Osteoblast (primary cell): ENCODE data around the gene CEP290. TPM values are rescaled to one million over a fixed set of nuclear protein-coding genes. Genes with fewer than 3 reads are reported as not detected.

ENCODE experiments used
- DNase-seq: peaks from one replicate; pipeline ENCODE4 v3.0.0; 2011; ENCODE audit warnings: low spot score, mixed read lengths; ENCODE audit not compliant: insufficient read length; ENCODE audit errors: missing footprints
- H2AFZ ChIP-seq: 2 replicates; pipeline ENCODE4 v1.6.0; 2011; ENCODE audit warnings: mild to moderate bottlenecking, low read length
- H3K27ac ChIP-seq: 2 replicates; pipeline ENCODE4 v1.5.1; 2011; ENCODE audit warnings: mild to moderate bottlenecking, low read depth, low read length, moderate library complexity
- H3K27me3 ChIP-seq: 2 replicates; pipeline ENCODE4 v1.6.0; 2012; ENCODE audit warnings: mild to moderate bottlenecking, control low read depth, inconsistent platforms, low read length, moderate library complexity; ENCODE audit not compliant: insufficient read depth
- H3K36me3 ChIP-seq: 2 replicates; pipeline ENCODE4 v1.5.1; 2011; ENCODE audit warnings: mild to moderate bottlenecking, low read length, control low read depth, moderate library complexity; ENCODE audit not compliant: insufficient read depth
- H3K4me1 ChIP-seq: 2 replicates; pipeline ENCODE4 v1.5.1; 2011; ENCODE audit warnings: mild to moderate bottlenecking, low read length, control low read depth, moderate library complexity; ENCODE audit not compliant: insufficient read depth
- H3K4me2 ChIP-seq: 2 replicates; pipeline ENCODE4 v1.6.0; 2011; ENCODE audit warnings: mild to moderate bottlenecking, low read length; ENCODE audit not compliant: insufficient read depth
- H3K4me3 ChIP-seq: fragments of 200-600 bp; sonication (generic); 3 replicates; pipeline ENCODE4 v1.5.1; 2012; ENCODE audit warnings: mild to moderate bottlenecking, low read length, inconsistent platforms; ENCODE audit not compliant: insufficient read depth
- H3K79me2 ChIP-seq: 2 replicates; pipeline ENCODE4 v1.6.0; 2012; ENCODE audit warnings: mild to moderate bottlenecking, low read length, control low read depth, inconsistent platforms; ENCODE audit not compliant: insufficient read depth
- H3K9me3 ChIP-seq: 2 replicates; pipeline ENCODE4 v1.5.1; 2011; ENCODE audit warnings: low read depth, low read length, control low read depth
- H4K20me1 ChIP-seq: 2 replicates; pipeline ENCODE4 v1.6.0; 2012; ENCODE audit warnings: mild to moderate bottlenecking, low read length, control low read depth; ENCODE audit not compliant: insufficient read depth
- CTCF ChIP-seq: IDR thresholded peaks from 2 replicates; pipeline ENCODE4 v1.5.1; 2011; ENCODE audit warnings: mild to moderate bottlenecking, low read depth, low read length, moderate library complexity; ENCODE audit errors: extremely low read depth
- total RNA-seq: library from RNA; depleted of rRNA; stranded (reverse); fragments of >200 nt; gene quantifications from 2 replicates; pipeline ENCODE4 v1.2.3, GENCODE V29; 2012

The CEP290 gene
- total RNA-seq, 1 donor, result 20.3 TPM

DNA sequence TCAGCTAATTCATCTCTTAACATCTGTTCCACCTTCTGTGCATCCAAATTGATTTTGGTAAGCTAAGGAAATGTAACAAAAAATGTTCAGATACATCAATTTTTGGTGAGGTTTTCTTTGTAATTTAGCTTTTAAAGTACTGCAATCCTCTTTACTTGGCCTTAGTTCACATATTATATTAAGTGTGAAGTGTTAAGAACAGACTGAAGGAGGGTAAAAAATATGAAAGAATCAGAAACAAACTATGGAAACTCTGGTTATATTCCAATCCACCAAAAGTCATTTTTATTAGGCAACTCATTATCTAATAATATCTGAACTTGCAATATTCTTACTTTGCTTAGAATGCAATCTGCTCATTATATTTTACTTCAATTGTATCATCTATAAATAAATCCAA, 49.1 kb downstream of the CEP290 start:
- Histone ChIP-seq H4K20me1 (no peaks in the 10 kb centered on the region), H3K79me2 (no peaks in the 10 kb centered on the region), H3K36me3 (peaks cover 14% of the 10 kb centered on the region), H3K27me3 (no peaks in the 10 kb centered on the region), H2AFZ (no peak overlapping the region), H3K4me2 (no peak overlapping the region), H3K27ac (no peak overlapping the region), H3K4me1 (no peaks in the 10 kb centered on the region), H3K4me3 (no peak overlapping the region), H3K9me3 (no peaks in the 10 kb centered on the region)
- no peak for TF ChIP-seq CTCF
- DNase-seq, result no peak

GRCh38 chr12:88084210-88084609, 57.7 kb downstream of the CEP290 start:
- no peaks in the 10 kb centered on the region for H3K27me3 ChIP-seq
- no peak overlapping the region for H3K27ac ChIP-seq
- no peaks in the 10 kb centered on the region for H3K9me3 ChIP-seq
- H3K4me1 ChIP-seq, result no peaks in the 10 kb centered on the region
- peaks cover 32% of the 10 kb centered on the region for H3K36me3 ChIP-seq
- no peak overlapping the region for H3K4me3 ChIP-seq
- H3K4me2 ChIP-seq, result no peak overlapping the region
- H4K20me1 ChIP-seq, result no peaks in the 10 kb centered on the region
- no peak for DNase-seq
- TF ChIP-seq CTCF, result no peak
- no peaks in the 10 kb centered on the region for H3K79me2 ChIP-seq
- no peak overlapping the region for H2AFZ ChIP-seq

GRCh38 chr12:88083634-88084033, 58.3 kb downstream of the CEP290 start:
- H3K27me3 ChIP-seq, result no peaks in the 10 kb centered on the region
- DNase-seq, result no peak
- TF ChIP-seq CTCF, result no peak
- H3K79me2 ChIP-seq, result no peaks in the 10 kb centered on the region
- H3K4me1 ChIP-seq, result no peaks in the 10 kb centered on the region
- no peaks in the 10 kb centered on the region for H4K20me1 ChIP-seq
- no peak overlapping the region for H3K4me3 ChIP-seq
- H3K9me3 ChIP-seq, result no peaks in the 10 kb centered on the region
- no peak overlapping the region for H3K27ac ChIP-seq
- no peak overlapping the region for H2AFZ ChIP-seq
- no peak overlapping the region for H3K4me2 ChIP-seq
- H3K36me3 ChIP-seq, result peaks cover 32% of the 10 kb centered on the region

DNA sequence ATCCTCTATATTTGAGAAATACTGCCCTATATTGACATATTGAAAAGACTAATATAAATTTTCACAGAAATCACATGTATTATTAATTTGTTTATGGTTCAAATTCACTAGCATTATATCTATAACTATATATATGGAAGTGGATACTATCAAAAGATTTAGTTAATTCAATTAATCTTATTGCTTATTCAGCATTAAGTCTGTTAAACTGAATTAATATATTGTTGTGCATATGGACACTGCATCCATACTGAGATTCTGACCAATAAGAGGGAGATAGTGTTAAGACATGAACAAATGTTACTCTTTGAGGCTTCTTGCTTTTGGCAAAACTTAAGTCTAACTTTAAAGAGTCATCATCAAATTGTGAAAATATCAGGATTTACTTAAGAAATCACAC, 60.6 kb downstream of the CEP290 start:
- H3K9me3 ChIP-seq, result no peaks in the 10 kb centered on the region
- no peaks in the 10 kb centered on the region for H3K27me3 ChIP-seq
- no peak overlapping the region for H3K27ac ChIP-seq
- no peak for TF ChIP-seq CTCF
- DNase-seq, result no peak
- H3K79me2 ChIP-seq, result no peaks in the 10 kb centered on the region
- H3K4me3 ChIP-seq, result no peak overlapping the region
- peaks cover 24% of the 10 kb centered on the region for H3K36me3 ChIP-seq
- H2AFZ ChIP-seq, result no peak overlapping the region
- no peak overlapping the region for H3K4me2 ChIP-seq
- no peaks in the 10 kb centered on the region for H4K20me1 ChIP-seq
- no peaks in the 10 kb centered on the region for H3K4me1 ChIP-seq
